MG63 (cell line): ENCODE measurements around the gene SIGLEC10. TPM values are rescaled to one million over a fixed set of nuclear protein-coding genes. Genes with fewer than 3 reads are reported as not detected.
"Not testable (repeated sequence)": the region's sequence is repeated elsewhere in the genome, so short reads cannot be mapped to it uniquely, and the experiment has no call there.

Experiments used
- DNase-seq: peaks from one replicate; pipeline ENCODE4 v3.0.0-alpha.2; 2020
- H3K27me3 ChIP-seq: fragments of 250-450 bp; sonication (Bioruptor Pico); 2 replicates; pipeline ENCODE4 v1.5.1; 2020; ENCODE audit warnings: mild to moderate bottlenecking, moderate library complexity
- H3K36me3 ChIP-seq: fragments of 250-450 bp; sonication (Bioruptor Pico); 2 replicates; pipeline ENCODE4 v1.5.1; 2020; ENCODE audit warnings: mild to moderate bottlenecking, moderate library complexity
- H3K4me3 ChIP-seq: fragments of 250-450 bp; sonication (Bioruptor Pico); 2 replicates; pipeline ENCODE4 v1.5.1; 2020; ENCODE audit warnings: mild to moderate bottlenecking, moderate library complexity
- H3K9me3 ChIP-seq: fragments of 250-450 bp; sonication (Bioruptor Pico); 2 replicates; pipeline ENCODE4 v1.5.1; 2020; ENCODE audit warnings: mild to moderate bottlenecking, moderate library complexity
- total RNA-seq: library from RNA; depleted of rRNA; stranded (reverse); fragments of >200 nt; shearing (Covaris generic); gene quantifications from 2 replicates; pipeline ENCODE4 v1.2.3, GENCODE V29; 2014; ENCODE audit warnings: low replicate concordance

SIGLEC10 gene
- total RNA-seq, 1 experiment from 2014 or later = not detected

DNA sequence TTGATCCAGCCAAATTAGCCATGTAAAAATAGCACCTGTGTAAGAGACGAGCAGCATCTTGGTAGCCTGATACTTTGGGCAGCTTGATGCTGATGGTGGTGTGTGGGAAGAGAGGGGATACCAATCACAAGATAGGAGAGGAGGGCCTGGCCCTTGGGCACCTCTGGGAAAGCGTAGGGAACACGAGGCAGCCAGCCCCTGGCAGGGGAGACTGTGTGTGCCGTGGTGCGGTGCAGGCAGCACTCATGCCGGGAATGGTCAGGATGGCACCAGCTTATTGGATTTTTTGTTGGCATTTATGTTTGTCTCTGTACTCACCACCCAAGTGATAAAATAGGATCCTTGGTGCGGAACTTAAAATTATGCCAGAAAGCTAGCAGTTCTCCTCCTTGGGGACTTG lies 30.6 kb upstream of the SIGLEC10 start:
- H3K4me3 ChIP-seq = no peak overlapping the region
- no peak for DNase-seq
- H3K9me3 ChIP-seq = peaks cover 5% of the 10 kb centered on the region
- H3K36me3 ChIP-seq = no peaks in the 10 kb centered on the region
- peaks cover 4% of the 10 kb centered on the region for H3K27me3 ChIP-seq

DNA sequence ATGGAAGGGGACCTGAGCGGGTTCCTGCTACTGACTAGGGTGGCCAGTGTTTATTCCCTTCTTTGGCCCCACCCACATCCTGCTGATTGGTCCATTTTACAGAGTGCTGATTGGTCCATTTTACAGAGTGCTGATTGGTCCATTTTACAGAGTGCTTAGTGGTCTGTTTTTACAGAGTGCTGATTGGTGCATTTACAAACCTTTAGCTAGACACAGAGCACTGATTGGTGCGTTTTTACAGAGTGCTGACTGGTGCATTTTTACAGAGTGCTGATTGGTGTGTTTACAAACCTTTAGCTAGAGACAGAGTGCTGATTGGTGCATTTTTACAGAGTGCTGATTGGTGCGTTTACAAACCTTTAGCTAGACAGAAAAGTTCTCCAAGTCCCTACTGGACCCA lies 30.1 kb upstream of the SIGLEC10 start:
- not testable (repeated sequence) for H3K27me3 ChIP-seq, H3K4me3 ChIP-seq, H3K9me3 ChIP-seq, H3K36me3 ChIP-seq, DNase-seq

DNA sequence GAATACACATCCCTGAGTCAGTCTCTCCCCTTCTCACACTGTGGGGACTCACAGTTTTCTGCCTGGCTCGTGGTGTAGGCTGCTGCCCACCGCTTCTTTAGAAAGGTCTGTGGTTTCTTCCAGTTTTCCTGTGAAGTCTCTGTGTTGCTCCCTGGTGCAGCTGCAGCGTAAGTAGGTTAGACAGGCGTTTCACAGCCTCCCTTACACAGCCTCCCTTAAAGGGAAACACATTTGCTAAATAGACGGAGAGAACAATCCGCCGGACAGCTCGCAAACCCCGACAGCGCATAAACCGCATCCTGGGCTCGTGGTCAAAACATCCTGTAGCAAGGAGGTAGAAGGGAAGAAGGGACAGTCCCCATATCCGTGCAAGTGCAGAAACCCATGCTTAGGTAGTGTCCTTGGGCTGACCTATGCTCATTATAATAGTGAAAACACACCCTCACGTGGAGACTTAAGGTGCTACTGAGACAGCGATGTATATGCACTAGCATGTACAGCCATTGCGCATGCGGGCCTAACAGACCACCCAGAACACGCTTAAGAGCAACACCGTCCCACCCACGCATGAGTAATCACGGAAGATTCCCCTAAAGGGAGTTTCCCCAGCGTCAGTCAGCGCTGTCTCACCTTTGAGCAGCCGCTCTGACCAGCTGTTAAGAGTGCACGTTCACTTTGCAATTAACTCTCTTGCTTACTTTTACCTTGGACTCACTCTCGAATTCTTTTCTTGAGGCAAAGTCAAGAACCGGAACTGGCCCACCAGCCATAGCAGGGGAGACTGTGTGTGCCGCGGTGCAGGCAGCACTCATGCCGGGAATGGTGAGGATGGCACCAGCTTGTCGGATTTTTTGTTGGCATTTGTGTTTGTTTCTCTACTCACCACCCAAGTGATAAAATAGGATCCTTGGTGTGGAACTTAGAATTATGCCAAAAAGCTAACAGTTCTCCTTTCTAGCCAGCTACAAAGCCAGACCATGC lies 24.3 kb upstream of the SIGLEC10 start:
- Histone ChIP-seq H3K27me3 (peaks cover 34% of the 10 kb centered on the region), H3K9me3 (no peaks in the 10 kb centered on the region), H3K36me3 (no peaks in the 10 kb centered on the region), H3K4me3 (no peak overlapping the region)
- DNase-seq = no peak

DNA sequence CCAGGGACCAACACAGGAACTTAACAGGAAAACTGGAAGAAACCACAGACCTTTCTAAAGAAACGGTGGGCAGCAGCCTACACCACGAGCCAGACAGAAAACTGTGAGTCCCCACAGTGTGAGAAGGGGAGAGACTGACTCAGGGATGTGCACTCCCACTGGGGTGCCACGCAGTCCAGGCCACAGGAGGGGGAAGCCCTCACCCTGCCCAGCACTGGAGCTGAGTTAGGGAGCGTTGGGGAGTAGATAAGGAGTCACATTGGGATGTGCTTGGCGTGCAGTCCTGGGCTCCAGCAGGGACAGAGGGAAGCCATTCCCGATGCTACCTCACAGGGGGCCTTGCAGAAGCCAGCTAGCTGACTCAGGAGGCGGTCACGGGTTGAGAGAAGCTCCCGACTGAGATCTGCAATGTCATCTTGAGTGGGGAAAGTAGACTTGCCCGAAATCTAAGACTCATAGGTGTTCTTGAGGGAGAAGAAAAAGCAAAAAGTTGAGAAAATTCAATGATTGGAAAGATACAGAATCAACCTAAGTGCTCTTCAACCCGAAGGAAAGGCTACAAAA lies 23.5 kb upstream of the SIGLEC10 start:
- Histone ChIP-seq H3K4me3 (no peak overlapping the region), H3K36me3 (no peaks in the 10 kb centered on the region), H3K9me3 (no peaks in the 10 kb centered on the region), H3K27me3 (peaks cover 37% of the 10 kb centered on the region)
- no peak for DNase-seq

DNA sequence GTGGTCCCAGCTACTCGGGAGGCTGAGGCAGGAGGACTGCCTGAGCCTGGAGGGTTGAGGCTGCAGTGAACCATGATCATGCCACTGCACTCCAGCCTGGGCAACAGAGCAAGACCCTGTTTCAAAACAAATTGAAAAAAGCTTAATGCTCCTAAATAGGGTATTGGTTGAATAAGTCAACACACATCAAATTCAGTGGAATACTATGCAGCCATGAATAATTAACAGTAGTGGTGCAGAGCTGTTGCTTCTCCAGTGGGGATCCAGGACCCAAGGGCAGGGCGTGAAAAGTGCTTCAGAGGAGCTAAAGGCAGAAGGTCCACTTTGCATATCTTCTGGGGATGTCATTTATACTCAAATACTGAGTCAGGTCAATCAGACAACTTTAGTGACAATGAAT lies 22.6 kb upstream of the SIGLEC10 start:
- no peak for DNase-seq
- no peaks in the 10 kb centered on the region for H3K9me3 ChIP-seq
- H3K4me3 ChIP-seq = no peak overlapping the region
- H3K36me3 ChIP-seq = no peaks in the 10 kb centered on the region
- H3K27me3 ChIP-seq = peaks cover 37% of the 10 kb centered on the region

DNA sequence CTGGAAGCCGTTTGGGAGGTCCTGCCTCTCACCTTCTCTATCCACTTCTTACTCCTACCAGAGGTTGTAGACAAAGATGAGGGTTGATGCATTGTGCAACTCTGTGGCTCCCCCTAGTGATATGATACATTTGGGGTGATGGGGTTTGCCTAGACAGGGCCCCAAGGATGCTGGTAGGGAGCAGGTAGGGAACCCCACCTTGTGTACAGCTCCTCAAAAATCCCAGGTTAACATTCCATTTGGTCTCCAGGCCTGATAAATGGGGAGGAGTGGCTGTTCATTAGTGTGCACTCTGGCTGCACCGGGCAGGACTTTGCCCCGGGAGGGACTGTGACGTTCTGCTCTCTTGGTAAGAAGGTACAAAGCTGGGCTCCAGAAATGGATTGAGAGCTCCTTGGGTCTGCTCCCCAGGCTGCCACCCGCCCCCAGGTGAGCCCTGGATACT lies 21.6 kb upstream of the SIGLEC10 start:
- no peaks in the 10 kb centered on the region for H3K9me3 ChIP-seq
- no peak for DNase-seq
- H3K4me3 ChIP-seq = no peak overlapping the region
- H3K27me3 ChIP-seq = peaks cover 37% of the 10 kb centered on the region
- H3K36me3 ChIP-seq = no peaks in the 10 kb centered on the region

DNA sequence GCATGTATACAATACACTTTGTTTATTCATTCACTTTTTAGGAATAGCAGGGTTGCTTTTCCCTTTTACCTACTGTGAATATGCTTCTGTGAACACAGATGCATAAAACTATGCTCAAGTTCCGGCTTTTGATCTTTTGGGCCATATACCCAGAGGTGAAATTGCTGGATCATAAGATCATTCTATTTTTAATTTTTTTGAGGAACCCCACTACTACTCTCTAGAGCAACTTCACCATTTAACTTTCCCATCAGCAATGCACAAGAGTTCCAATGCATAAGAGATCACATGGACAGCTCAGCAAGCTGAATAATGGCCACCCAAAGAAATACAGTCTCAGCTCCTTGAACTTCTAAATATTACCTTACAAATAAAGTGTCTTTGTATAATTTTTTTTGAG lies 17.0 kb upstream of the SIGLEC10 start:
- DNase-seq = no peak
- Histone ChIP-seq H3K27me3 (peaks cover 16% of the 10 kb centered on the region; the same call in 1 of the 2 replicates), H3K4me3 (no peak overlapping the region), H3K9me3 (no peaks in the 10 kb centered on the region), H3K36me3 (no peaks in the 10 kb centered on the region)

DNA sequence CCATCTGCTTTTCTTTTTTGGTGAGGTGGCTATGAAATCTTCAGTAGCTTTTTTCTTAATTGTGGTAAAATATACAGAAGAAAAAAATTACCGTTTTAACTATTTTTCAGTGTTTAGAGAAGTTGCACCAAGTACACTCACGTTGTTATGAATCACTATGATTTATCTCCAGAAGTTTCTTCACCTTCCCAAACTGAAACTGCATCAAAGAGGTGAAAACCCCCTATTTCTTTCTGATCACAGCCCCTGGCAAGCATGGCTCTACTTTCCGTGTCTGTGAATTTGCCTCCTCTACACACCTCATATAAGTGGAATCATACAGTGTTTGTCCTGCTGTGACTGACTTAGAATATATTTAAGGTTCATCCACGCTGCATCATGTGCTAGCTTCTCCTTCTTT lies 15.6 kb upstream of the SIGLEC10 start:
- Histone ChIP-seq H3K9me3 (no peaks in the 10 kb centered on the region), H3K27me3 (peaks cover 11% of the 10 kb centered on the region; the same call in 1 of the 2 replicates), H3K36me3 (no peaks in the 10 kb centered on the region), H3K4me3 (no peak overlapping the region)
- DNase-seq = no peak

DNA sequence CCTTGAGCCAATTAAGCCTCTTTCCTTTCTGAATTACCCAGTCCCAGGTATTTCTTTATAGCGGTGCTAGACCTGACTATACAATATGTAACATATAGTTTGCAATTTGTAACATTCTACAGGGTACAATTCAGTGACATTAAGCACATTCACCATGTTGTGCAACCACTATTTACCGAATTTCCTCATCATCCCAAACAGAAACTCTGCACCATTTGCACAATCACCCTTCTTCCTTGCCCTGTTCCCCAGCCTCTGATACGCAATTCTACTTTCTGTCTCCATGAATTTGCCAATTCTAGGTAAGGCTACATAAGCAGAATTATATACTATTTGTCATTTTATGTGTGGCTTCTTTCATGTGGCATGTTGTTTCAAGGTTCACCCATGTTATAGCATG lies 13.7 kb upstream of the SIGLEC10 start:
- no peak overlapping the region for H3K4me3 ChIP-seq

DNA sequence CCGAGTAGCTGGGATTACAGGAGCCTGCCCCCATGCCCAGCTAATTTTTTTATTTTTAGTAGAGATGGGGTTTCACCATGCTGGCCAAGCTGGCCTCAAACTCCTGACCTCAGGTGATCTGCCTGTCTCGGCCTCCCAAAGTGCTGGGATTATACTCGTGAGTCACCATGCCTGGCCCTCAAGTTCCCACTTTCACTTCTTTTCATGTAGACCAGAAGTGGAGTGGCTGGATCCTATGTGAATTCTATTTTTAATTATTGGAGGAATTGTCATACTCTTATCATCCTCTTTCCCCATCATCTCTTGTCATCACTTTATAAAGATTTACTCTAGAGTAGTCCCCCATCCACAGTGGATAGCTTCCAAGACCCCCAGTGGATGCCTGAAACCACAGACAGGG lies 12.8 kb upstream of the SIGLEC10 start:
- no peak for DNase-seq
- Histone ChIP-seq H3K36me3 (no peaks in the 10 kb centered on the region), H3K9me3 (no peaks in the 10 kb centered on the region), H3K27me3 (peaks cover 8% of the 10 kb centered on the region; the same call in 1 of the 2 replicates), H3K4me3 (no peak overlapping the region)

More for the DNA sequence above, 13.7 kb upstream of the SIGLEC10 start:
- Histone ChIP-seq H3K9me3 (no peaks in the 10 kb centered on the region), H3K27me3 (peaks cover 8% of the 10 kb centered on the region; the same call in 1 of the 2 replicates), H3K36me3 (no peaks in the 10 kb centered on the region)
- no peak for DNase-seq

DNA sequence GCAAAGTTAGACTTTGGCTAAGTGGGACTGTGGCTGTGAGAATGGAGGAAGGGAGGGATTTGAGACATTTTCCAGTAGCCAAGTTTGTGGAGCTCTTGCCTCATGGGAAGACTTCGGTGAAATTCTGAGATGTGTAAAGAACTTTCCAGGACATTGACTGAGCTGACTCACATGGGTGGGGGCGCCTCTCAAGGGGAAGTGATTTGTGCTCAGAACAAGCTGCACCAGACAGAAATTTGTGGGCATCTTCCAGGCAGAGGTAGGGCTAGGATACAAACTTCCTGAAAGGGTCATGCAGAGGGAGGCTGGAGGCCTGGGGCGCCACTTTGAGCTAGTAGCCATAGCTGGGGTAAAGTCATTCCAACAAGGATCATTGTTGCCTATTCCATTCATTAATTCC lies 9.8 kb upstream of the SIGLEC10 start:
- Histone ChIP-seq H3K4me3 (no peak overlapping the region), H3K27me3 (peaks cover 6% of the 10 kb centered on the region; the same call in 1 of the 2 replicates), H3K36me3 (no peaks in the 10 kb centered on the region), H3K9me3 (no peaks in the 10 kb centered on the region)
- DNase-seq = no peak

DNA sequence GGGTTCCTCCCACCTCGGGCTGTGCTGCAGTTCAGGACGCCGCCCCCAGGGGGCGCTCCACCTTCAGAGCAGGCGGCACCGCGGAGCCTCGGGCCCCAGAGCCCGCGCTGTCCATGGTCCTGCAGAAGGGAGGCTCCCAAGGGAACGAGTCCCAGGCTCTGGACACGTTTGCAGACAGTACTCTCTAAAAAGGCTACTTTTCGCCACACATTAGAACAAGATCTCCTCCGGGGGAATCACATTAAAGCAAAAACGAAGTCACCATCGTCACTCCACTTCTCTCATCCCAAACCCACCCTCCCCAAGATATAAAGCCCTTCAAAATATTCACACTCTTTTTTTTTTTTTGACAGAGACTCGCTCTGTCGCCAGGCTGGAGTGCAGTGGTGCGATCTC lies 4.6 kb upstream of the SIGLEC10 start:
- Histone ChIP-seq H3K27me3 (peaks cover 4% of the 10 kb centered on the region; the same call in 1 of the 2 replicates), H3K4me3 (no peak overlapping the region), H3K36me3 (no peaks in the 10 kb centered on the region), H3K9me3 (no peaks in the 10 kb centered on the region)
- peak; percentile 80 for DNase-seq

DNA sequence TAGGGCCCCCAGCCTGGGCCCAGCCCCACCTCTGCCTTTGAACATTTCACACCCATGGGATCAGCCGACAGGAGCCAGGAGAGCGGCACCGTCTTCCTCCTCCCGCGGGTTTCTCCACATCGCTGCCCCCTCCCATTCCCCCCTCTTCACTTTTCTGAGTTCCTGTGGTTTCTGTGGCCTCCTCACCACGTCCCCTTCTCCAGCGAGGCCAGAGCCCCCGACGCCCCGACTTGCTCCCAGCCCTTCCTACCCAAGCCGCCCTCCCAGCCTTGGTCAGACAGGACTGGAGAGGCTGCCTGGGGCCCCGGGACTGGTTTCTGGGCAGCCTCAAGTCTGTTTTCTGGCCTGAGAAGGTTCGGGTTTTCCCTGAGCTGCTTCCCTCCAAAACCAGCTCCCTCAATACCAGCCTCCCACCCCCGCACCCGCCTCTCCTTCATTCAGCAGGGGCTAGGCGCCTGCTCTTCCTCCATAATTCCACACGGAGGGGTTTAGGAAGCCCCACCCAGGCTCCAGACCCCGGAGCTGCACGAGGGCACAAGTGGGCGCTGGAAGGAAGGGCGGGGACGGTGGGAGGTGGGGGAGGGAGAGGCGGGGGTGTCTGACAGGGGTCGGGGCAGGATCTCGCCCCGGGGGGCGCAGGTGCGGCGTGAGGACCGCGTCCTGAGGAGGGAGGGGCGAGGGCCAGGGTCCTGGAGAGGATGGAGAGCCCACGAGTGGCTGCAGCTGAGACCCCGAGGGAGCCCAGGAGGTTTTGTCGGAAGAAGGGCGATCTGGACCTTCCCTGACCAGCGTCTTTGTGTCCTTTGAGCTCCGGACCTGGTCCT lies 4.0 kb upstream of the SIGLEC10 start:
- no peak for DNase-seq
- Histone ChIP-seq H3K9me3 (no peaks in the 10 kb centered on the region), H3K36me3 (no peaks in the 10 kb centered on the region), H3K4me3 (no peak overlapping the region), H3K27me3 (peaks cover 4% of the 10 kb centered on the region; the same call in 1 of the 2 replicates)

DNA sequence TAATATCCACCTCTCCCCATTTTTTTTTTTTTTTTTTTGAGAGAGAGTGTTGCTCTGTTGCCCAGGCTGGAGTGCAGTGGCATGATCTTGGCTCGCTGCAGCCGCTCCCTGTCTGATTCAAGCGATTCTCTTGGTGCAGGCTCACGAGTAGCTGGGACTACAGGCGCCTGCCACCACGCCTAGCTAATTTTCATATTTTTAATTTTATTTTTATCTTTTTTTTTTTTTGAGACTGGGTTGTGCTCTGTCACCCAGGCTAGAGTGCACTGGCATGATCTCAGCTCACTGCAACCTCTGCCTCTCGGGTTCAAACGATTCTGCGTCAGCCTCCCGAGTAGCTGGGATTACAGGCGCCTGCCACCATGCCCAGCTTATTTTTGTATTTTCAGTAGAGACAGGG lies 3.1 kb upstream of the SIGLEC10 start:
- DNase-seq, H3K9me3 ChIP-seq, H3K36me3 ChIP-seq, H3K27me3 ChIP-seq, H3K4me3 ChIP-seq: not testable (repeated sequence)

DNA sequence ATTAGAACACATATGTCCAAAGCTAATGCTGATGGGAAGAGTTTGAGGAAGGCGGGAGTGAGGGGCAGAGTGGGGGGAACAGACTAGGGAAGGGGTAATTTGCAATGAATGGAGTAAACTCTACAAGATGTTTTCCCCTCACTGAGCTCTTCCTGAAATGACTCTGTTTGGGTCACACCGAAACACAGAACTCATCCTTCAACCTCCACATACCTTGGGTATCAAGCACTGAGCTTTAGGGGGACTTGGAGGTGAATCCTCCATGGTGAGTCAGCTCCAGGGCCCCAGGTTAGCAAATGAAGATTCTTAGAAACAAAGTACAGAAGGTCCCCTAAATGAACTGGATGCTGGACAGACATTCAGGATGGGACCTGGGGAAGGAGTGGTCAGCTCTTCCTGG lies 1.3 kb upstream of the SIGLEC10 start:
- DNase-seq = no peak
- H3K36me3 ChIP-seq = no peaks in the 10 kb centered on the region
- H3K27me3 ChIP-seq = peaks cover 7% of the 10 kb centered on the region
- no peak overlapping the region for H3K4me3 ChIP-seq
- no peaks in the 10 kb centered on the region for H3K9me3 ChIP-seq

DNA sequence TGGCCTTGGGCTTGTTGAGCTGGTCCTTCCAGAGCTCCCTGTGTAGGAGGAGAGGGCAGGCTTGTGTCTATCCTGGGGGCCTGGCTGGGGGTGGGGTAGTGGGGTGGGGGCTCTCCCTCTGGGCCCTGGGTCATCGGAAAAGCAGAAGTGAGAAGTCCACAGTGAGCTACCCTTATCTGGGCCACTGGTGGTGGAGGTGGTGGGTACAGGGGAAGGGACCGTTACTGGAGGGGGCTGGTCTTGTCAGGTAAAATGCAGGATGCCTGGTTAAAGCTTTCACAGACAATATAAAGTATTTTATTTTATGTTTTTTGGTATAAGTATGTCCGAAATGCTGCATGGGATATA lies 342 bp upstream of the SIGLEC10 start:
- Histone ChIP-seq H3K9me3 (no peaks in the 10 kb centered on the region), H3K36me3 (no peaks in the 10 kb centered on the region), H3K27me3 (peaks cover 11% of the 10 kb centered on the region), H3K4me3 (no peak overlapping the region)
- no peak for DNase-seq

DNA sequence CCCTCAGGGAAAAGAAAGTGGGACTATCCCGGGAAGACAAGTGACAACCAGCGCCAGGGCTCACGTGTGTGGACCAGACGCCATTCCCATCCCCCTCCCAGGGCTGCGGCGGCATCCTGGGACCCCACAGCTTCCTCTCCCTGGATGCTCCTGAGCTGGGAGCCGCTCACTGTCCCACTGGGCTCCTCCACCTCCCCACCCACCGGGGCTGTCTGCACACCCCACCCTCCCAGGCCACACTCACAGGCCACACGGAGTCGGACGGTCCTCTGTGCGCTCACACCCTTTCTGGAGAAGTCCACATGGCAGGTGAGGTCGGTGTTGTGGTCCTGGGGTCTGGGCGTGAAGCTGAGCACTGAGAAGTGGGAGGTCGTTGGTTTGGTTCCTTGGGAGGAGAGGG lies 1.0 kb downstream of the SIGLEC10 start:
- H3K9me3 ChIP-seq, DNase-seq, H3K36me3 ChIP-seq, H3K4me3 ChIP-seq: not testable (repeated sequence)
- peaks cover 11% of the 10 kb centered on the region for H3K27me3 ChIP-seq
